Bladder microvascular endothelial cell (primary cell): ENCODE data around the gene IRAK2. TPM values are rescaled to one million over a fixed set of nuclear protein-coding genes. Genes with fewer than 3 reads are reported as not detected.

Experiments used
- total RNA-seq: library from RNA; depleted of rRNA; stranded (reverse); fragments of >200 nt; gene quantifications from 2 replicates; pipeline ENCODE4 v1.2.3, GENCODE V29; 2014

Gene IRAK2, protein sequence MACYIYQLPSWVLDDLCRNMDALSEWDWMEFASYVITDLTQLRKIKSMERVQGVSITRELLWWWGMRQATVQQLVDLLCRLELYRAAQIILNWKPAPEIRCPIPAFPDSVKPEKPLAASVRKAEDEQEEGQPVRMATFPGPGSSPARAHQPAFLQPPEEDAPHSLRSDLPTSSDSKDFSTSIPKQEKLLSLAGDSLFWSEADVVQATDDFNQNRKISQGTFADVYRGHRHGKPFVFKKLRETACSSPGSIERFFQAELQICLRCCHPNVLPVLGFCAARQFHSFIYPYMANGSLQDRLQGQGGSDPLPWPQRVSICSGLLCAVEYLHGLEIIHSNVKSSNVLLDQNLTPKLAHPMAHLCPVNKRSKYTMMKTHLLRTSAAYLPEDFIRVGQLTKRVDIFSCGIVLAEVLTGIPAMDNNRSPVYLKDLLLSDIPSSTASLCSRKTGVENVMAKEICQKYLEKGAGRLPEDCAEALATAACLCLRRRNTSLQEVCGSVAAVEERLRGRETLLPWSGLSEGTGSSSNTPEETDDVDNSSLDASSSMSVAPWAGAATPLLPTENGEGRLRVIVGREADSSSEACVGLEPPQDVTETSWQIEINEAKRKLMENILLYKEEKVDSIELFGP
- 22.5 and 44.3 TPM in 2 replicates for total RNA-seq

GRCh38 chr3:10164546-10165393, at the start of gene IRAK2:
TSS of gene IRAK2 (plus strand) at chr3:10164919. CDS start at chr3:10164955, 36 bp downstream.

GRCh38 chr3:10115326-10116137, 49.2 kb upstream of the IRAK2 start, which contains the start of gene BRK1:
TSS of gene BRK1 (plus strand) at chr3:10115675. CDS start at chr3:10115702, 27 bp downstream.

GRCh38 chr3:10248184-10248983, 83.7 kb downstream of the IRAK2 start, which contains the start of gene TATDN2:
TSS of gene TATDN2 (plus strand) at chr3:10248459. CDS start at chr3:10249201, 742 bp downstream.

GRCh38 chr3:10292505-10293419, 128.0 kb downstream of the IRAK2 start, which contains the start of gene GHRL:
TSS of gene GHRL (minus strand) at chr3:10292947. CDS start at chr3:10290180, 2,767 bp downstream.

Other genes with a start within 250 kb of the IRAK2 start
- gene IL17RC, start 247.8 kb upstream of the IRAK2 start, total RNA-seq: 11.7 and 16.5 TPM in 2 replicates
- gene CRELD1, start 231.1 kb upstream of the IRAK2 start, total RNA-seq: 18.6 and 72.6 TPM in 2 replicates
- gene PRRT3, start 212.5 kb upstream of the IRAK2 start, total RNA-seq: 0.49 and 0.63 TPM in 2 replicates
- 46.3 and 63.1 TPM in 2 replicates for gene EMC3, start 178.1 kb upstream of the IRAK2 start, total RNA-seq
- 18.9 and 19.7 TPM in 2 replicates for gene FANCD2, start 138.5 kb upstream of the IRAK2 start, total RNA-seq
- not detected in 2 replicates for gene FANCD2OS, start 56.7 kb upstream of the IRAK2 start, total RNA-seq
- gene BRK1, start 49.2 kb upstream of the IRAK2 start, total RNA-seq: 77.4 and 98.4 TPM in 2 replicates
- 28.8 and 52.7 TPM in 2 replicates for gene VHL, start 23.1 kb upstream of the IRAK2 start, total RNA-seq
- 9.9 and 10.9 TPM in 2 replicates for gene TATDN2, start 83.5 kb downstream of the IRAK2 start, total RNA-seq
- under 0.01 and 0.69 TPM in 2 replicates for gene GHRL, start 128.0 kb downstream of the IRAK2 start, total RNA-seq
- 237 and 300 TPM in 2 replicates for gene SEC13, start 156.2 kb downstream of the IRAK2 start, total RNA-seq